IMR-90 (cell line): ENCODE measurements around the gene SYNE2. TPM values are rescaled to one million over a fixed set of nuclear protein-coding genes. Genes with fewer than 3 reads are reported as not detected.

Source experiments
- ATAC-seq: fragments of 200-7000 bp; cut with Tn5 transposase; 2 replicates; pipeline ENCODE4 v1.9.1; 2020; ENCODE audit warnings: low read depth, mild to moderate bottlenecking, moderate library complexity
- BruUV-seq: library from RNA; stranded (reverse); fragments of 400-500 nt; replicated peaks from 2 replicates; lab custom pipeline; 2021; lab: Mats Ljungman, UMichigan
- CTCF ChIA-PET: fragments of 300-600 bp; formaldehyde crosslinking; extraction: SDS; loops from one replicate; lab custom pipeline; 2021; ENCODE audit warnings: antibody characterized with exemption; lab: Yijun Ruan, JAX
- POLR2A ChIA-PET: fragments of 300-600 bp; sonication (Branson Sonifier 250); formaldehyde crosslinking; loops from one replicate; lab custom pipeline; 2022; ENCODE audit warnings: antibody characterized with exemption; ENCODE audit not compliant: unreplicated experiment; lab: Charles Lee
- DNase-seq: peaks from one replicate; pipeline ENCODE4 v3.0.0; 2013
- H2AFZ ChIP-seq: replicated peaks from 2 replicates; pipeline ENCODE3; 2013; ENCODE audit warnings: low read length, mild to moderate bottlenecking; ENCODE audit not compliant: poor library complexity
- H2AK5ac ChIP-seq: 2 replicates; pipeline ENCODE4 v1.6.1; 2013; ENCODE audit warnings: low read depth, low read length, inconsistent platforms
- H2AK9ac ChIP-seq: replicated peaks from 2 replicates; pipeline ENCODE3; 2013; ENCODE audit warnings: mild to moderate bottlenecking, low read depth, low read length, moderate library complexity; ENCODE audit not compliant: poor library complexity
- H2BK120ac ChIP-seq: 2 replicates; pipeline ENCODE4 v1.6.1; 2013; ENCODE audit warnings: low read depth, low read length, inconsistent platforms
- H2BK15ac ChIP-seq: 3 replicates; pipeline ENCODE4 v1.6.1; 2013; ENCODE audit warnings: low read depth, low read length, inconsistent platforms
- H2BK20ac ChIP-seq: 2 replicates; pipeline ENCODE4 v1.6.1; 2013; ENCODE audit warnings: low read depth, mild to moderate bottlenecking, inconsistent platforms, low read length, moderate library complexity
- H2BK5ac ChIP-seq: 2 replicates; pipeline ENCODE4 v1.6.1; 2013; ENCODE audit warnings: mild to moderate bottlenecking, low read depth, low read length, inconsistent platforms; ENCODE audit not compliant: poor library complexity, severe bottlenecking
- H3K14ac ChIP-seq: replicated peaks from 2 replicates; pipeline ENCODE4 v1.6.1; 2013; ENCODE audit warnings: low read depth, low read length, inconsistent platforms
- H3K18ac ChIP-seq: 2 replicates; pipeline ENCODE4 v1.6.1; 2013; ENCODE audit warnings: low read depth, low read length, control low read depth
- H3K23ac ChIP-seq: 2 replicates; pipeline ENCODE4 v1.6.1; 2013; ENCODE audit warnings: low read depth, low read length, inconsistent platforms
- H3K27ac ChIP-seq: 2 replicates; pipeline ENCODE4 v1.5.1; 2013; ENCODE audit warnings: mild to moderate bottlenecking, control low read depth, low read length; ENCODE audit not compliant: insufficient read depth
- H3K27me3 ChIP-seq: 2 replicates; pipeline ENCODE4 v1.6.1; 2013; ENCODE audit warnings: low read length; ENCODE audit not compliant: control insufficient read depth, insufficient read depth
- H3K36me3 ChIP-seq: 2 replicates; pipeline ENCODE4 v1.6.1; 2013; ENCODE audit warnings: low read length, mixed read lengths; ENCODE audit not compliant: control insufficient read depth, insufficient read depth
- H3K4ac ChIP-seq: 2 replicates; pipeline ENCODE4 v1.6.1; 2013; ENCODE audit warnings: low read depth, low read length, inconsistent platforms
- H3K4me1 ChIP-seq: 2 replicates; pipeline ENCODE4 v1.6.1; 2013; ENCODE audit warnings: low read length, mixed read lengths; ENCODE audit not compliant: control insufficient read depth, insufficient read depth
- H3K4me2 ChIP-seq: 2 replicates; pipeline ENCODE4 v1.6.1; 2013; ENCODE audit warnings: low read depth, mild to moderate bottlenecking, control low read depth, low read length, moderate library complexity
- H3K4me3 ChIP-seq: 2 replicates; pipeline ENCODE4 v1.5.1; 2013; ENCODE audit warnings: low read depth, mild to moderate bottlenecking, control low read depth, low read length, moderate library complexity; ENCODE audit not compliant: insufficient read depth
- H3K56ac ChIP-seq: 2 replicates; pipeline ENCODE4 v1.6.1; 2013; ENCODE audit warnings: low read length, inconsistent platforms; ENCODE audit not compliant: insufficient read depth; ENCODE audit errors: extremely low read depth
- H3K79me1 ChIP-seq, 2 experiments: 2 replicates each; pipeline ENCODE4 v1.6.1; 2013; ENCODE audit warnings: low read length in 2 of 2, inconsistent platforms in 1 of 2, low read depth in 1 of 2
- H3K9ac ChIP-seq: 2 replicates; pipeline ENCODE4 v1.6.1; 2013; ENCODE audit warnings: low read depth, low read length, control low read depth
- H3K9me1 ChIP-seq: 2 replicates; pipeline ENCODE4 v1.6.1; 2013; ENCODE audit warnings: low read length, inconsistent platforms; ENCODE audit not compliant: insufficient read depth
- H3K9me3 ChIP-seq: 2 replicates; pipeline ENCODE4 v1.6.1; 2013; ENCODE audit warnings: low read length; ENCODE audit not compliant: control insufficient read depth, insufficient read depth
- H4K20me1 ChIP-seq: 2 replicates; pipeline ENCODE4 v1.6.1; 2013; ENCODE audit warnings: low read length, inconsistent platforms; ENCODE audit not compliant: insufficient read depth
- H4K5ac ChIP-seq: 2 replicates; pipeline ENCODE4 v1.6.1; 2013; ENCODE audit warnings: mild to moderate bottlenecking, low read depth, low read length, control low read depth
- H4K8ac ChIP-seq, 2 experiments: 2 replicates each; pipeline ENCODE4 v1.6.1; 2013; ENCODE audit warnings: low read depth in 2 of 2, low read length in 2 of 2, control low read depth in 1 of 2, inconsistent platforms in 1 of 2
- H4K91ac ChIP-seq: 2 replicates; pipeline ENCODE4 v1.6.1; 2013; ENCODE audit warnings: low read depth, low read length, inconsistent platforms; ENCODE audit not compliant: insufficient read depth
- BHLHE40 ChIP-seq: fragments of 150-350 bp; IDR thresholded peaks from 2 replicates; pipeline ENCODE4 v1.6.1; 2016; ENCODE audit warnings: mild to moderate bottlenecking, low read depth, low read length
- CEBPB ChIP-seq: IDR thresholded peaks from 2 replicates; pipeline ENCODE4 v1.6.1; 2012; ENCODE audit warnings: low read depth, low read length, improper control_type of control experiment
- CHD1 ChIP-seq: IDR thresholded peaks from 2 replicates; pipeline ENCODE4 v1.6.1; 2012; ENCODE audit warnings: low read depth, low read length, improper control_type of control experiment
- CTCF ChIP-seq: conservative IDR thresholded peaks from 2 replicates; pipeline ENCODE4 v1.5.1; 2012; ENCODE audit warnings: mild to moderate bottlenecking, low read depth, low read length, improper control_type of control experiment
- FOS ChIP-seq: fragments of 150-350 bp; IDR thresholded peaks from 2 replicates; pipeline ENCODE4 v1.6.1; 2016; ENCODE audit warnings: low read depth, low read length
- MAFK ChIP-seq: IDR thresholded peaks from 2 replicates; pipeline ENCODE4 v1.6.1; 2012; ENCODE audit warnings: low read depth, low read length, improper control_type of control experiment
- MAZ ChIP-seq: IDR thresholded peaks from 2 replicates; pipeline ENCODE4 v1.6.1; 2012; ENCODE audit warnings: low read depth, mild to moderate bottlenecking, low read length, improper control_type of control experiment, moderate library complexity, borderline replicate concordance
- NFE2L2 ChIP-seq: fragments of 150-350 bp; IDR thresholded peaks from 2 replicates; pipeline ENCODE4 v1.6.1; 2016; ENCODE audit warnings: low read depth, mild to moderate bottlenecking, low read length
- POLR2A ChIP-seq: IDR thresholded peaks from 2 replicates; pipeline ENCODE4 v1.6.1; 2012; ENCODE audit warnings: mild to moderate bottlenecking, low read depth, low read length
- RAD21 ChIP-seq: IDR thresholded peaks from 2 replicates; pipeline ENCODE4 v1.6.1; 2012; ENCODE audit warnings: low read length, improper control_type of control experiment
- RCOR1 ChIP-seq: IDR thresholded peaks from 2 replicates; pipeline ENCODE4 v1.6.1; 2012; ENCODE audit warnings: mild to moderate bottlenecking, low read length, improper control_type of control experiment; ENCODE audit not compliant: insufficient replicate concordance
- SMC3 ChIP-seq: fragments of 150-350 bp; IDR thresholded peaks from 2 replicates; pipeline ENCODE4 v1.6.1; 2016; ENCODE audit warnings: low read depth, mild to moderate bottlenecking, antibody characterized with exemption, low read length, moderate library complexity
- USF2 ChIP-seq: fragments of 150-350 bp; IDR thresholded peaks from 2 replicates; pipeline ENCODE4 v1.6.1; 2017; ENCODE audit warnings: mild to moderate bottlenecking, antibody characterized with exemption, low read length, low read depth
- WGBS, 2 experiments: methylation state at CpG; one replicate each; pipeline versions ENCODE4 v1.1.5 to v1.1.7; 2013; ENCODE audit warnings: missing lambda C conversion rate in 2 of 2; ENCODE audit not compliant: insufficient read length in 1 of 2; ENCODE audit errors: extremely low coverage in 2 of 2; 5-methylcytosine and 5-hydroxymethylcytosine counted together
- dilution Hi-C: fragments of 300-500 bp; cut with HindIII; formaldehyde crosslinking; loops from one replicate; pipeline ENCODE4 v1.14.3; 2018; ENCODE audit warnings: low sequenced_read_pairs; ENCODE audit not compliant: unreplicated experiment
- in situ Hi-C: fragments of 300-500 bp; cut with MboI; formaldehyde crosslinking; loops from 3 replicates; pipeline ENCODE4 v1.14.3; 2019; ENCODE audit warnings: low sequenced_read_pairs, inconsistent platforms, mixed read lengths
- intact Hi-C: fragments of 100-400 bp; cut with micrococcal nuclease; formaldehyde crosslinking; loops from 2 replicates; pipeline ENCODE4 v1.10.0; 2022
- polyA plus RNA-seq, 3 experiments: library from polyadenylated mRNA; depleted of rRNA; stranded (reverse); fragments of >200 nt; gene quantifications; 2 replicates each; pipeline ENCODE4 v1.2.3, GENCODE V29; 2012; ENCODE audit warnings: low replicate concordance in 1 of 3
- total RNA-seq: library from RNA; depleted of rRNA; stranded (reverse); fragments of >200 nt; gene quantifications from 2 replicates; pipeline ENCODE4 v1.2.3, GENCODE V29; 2012
- TF ChIP-seq, protein P1 (sequence below): fragments of 150-350 bp; IDR thresholded peaks from 2 replicates; pipeline ENCODE4 v1.6.1; 2016; ENCODE audit warnings: low read depth, mild to moderate bottlenecking, low read length, moderate library complexity, borderline replicate concordance

SYNE2 gene
- total and polyA plus RNA-seq, 2 of the 4 experiments (the other 2 are of a cell fraction): 5.2 to 28.9 TPM

GRCh38 chr14:63938198-63939005, 85.6 kb downstream of the SYNE2 start:
- H2AK5ac ChIP-seq: no peak overlapping the region
- no peaks in the 10 kb centered on the region for H3K4me1 ChIP-seq
- H3K14ac ChIP-seq: no peak overlapping the region
- no peaks in the 10 kb centered on the region for H3K9me3 ChIP-seq
- H3K9ac ChIP-seq: no peak overlapping the region
- no peaks in the 10 kb centered on the region for H3K27me3 ChIP-seq
- peak; percentile 2 for DNase-seq
- no peak overlapping the region for H3K27ac ChIP-seq
- TF ChIP-seq MAZ (no peak), NFE2L2 (no peak), RCOR1 (no peak), POLR2A (no peak), CEBPB (no peak), USF2 (no peak), CHD1 (no peak), RAD21 (no peak), BHLHE40 (no peak), FOS (no peak), MAFK (no peak), SMC3 (no peak), CTCF (no peak)
- TF ChIP-seq, protein P1, sequence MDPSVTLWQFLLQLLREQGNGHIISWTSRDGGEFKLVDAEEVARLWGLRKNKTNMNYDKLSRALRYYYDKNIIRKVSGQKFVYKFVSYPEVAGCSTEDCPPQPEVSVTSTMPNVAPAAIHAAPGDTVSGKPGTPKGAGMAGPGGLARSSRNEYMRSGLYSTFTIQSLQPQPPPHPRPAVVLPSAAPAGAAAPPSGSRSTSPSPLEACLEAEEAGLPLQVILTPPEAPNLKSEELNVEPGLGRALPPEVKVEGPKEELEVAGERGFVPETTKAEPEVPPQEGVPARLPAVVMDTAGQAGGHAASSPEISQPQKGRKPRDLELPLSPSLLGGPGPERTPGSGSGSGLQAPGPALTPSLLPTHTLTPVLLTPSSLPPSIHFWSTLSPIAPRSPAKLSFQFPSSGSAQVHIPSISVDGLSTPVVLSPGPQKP: no peak
- no peak overlapping the region for H2BK15ac ChIP-seq
- H2AK9ac ChIP-seq: peak overlapping the region; percentile 26
- H3K4ac ChIP-seq: no peak overlapping the region
- no peak overlapping the region for H3K23ac ChIP-seq
- H4K20me1 ChIP-seq: no peaks in the 10 kb centered on the region
- intact Hi-C loops: no loop called here
- no peak overlapping the region for H4K5ac ChIP-seq
- H3K56ac ChIP-seq: no peak overlapping the region
- ChIA-PET POLR2A (no interaction called here), CTCF (no interaction called here)
- no peak for ATAC-seq
- no peak overlapping the region for H2AFZ ChIP-seq
- H3K36me3 ChIP-seq: no peaks in the 10 kb centered on the region
- dilution Hi-C loops: no loop called here
- H4K91ac ChIP-seq: no peak overlapping the region
- H2BK20ac ChIP-seq: no peak overlapping the region
- no peak overlapping the region for H2BK120ac ChIP-seq
- BruUV-seq: no TSS peak
- no peak overlapping the region for H3K4me2 ChIP-seq
- in situ Hi-C loops: no loop called here
- peaks cover 4% of the 10 kb centered on the region for H3K9me1 ChIP-seq
- H3K4me3 ChIP-seq: no peak overlapping the region
- H2BK5ac ChIP-seq: no peak overlapping the region
- WGBS, 2 experiments: 90% methylated on average over 2 of the region's 9 CpGs; no CpG with 5 or more reads in 1 of the 2 experiments
- no peaks in the 10 kb centered on the region; a peak in 1 of 4 replicates for H3K79me1 ChIP-seq
- H3K18ac ChIP-seq: no peak overlapping the region
- no peak overlapping the region for H4K8ac ChIP-seq
